Endothelial cell of umbilical vein (primary cell): ENCODE measurements around the gene UNC119. TPM values are rescaled to one million over a fixed set of nuclear protein-coding genes. Genes with fewer than 3 reads are reported as not detected.

Experiments used
- BruUV-seq: library from RNA; stranded (reverse); fragments of 400-500 nt; replicated peaks from 2 replicates; lab custom pipeline; 2021; lab: Mats Ljungman, UMichigan
- CTCF ChIA-PET: fragments of 300-600, 350-600 bp; sonication (Branson Sonifier 250); formaldehyde crosslinking; loops from one replicate; lab custom pipeline; 2021; ENCODE audit warnings: antibody characterized with exemption, inconsistent platforms; lab: Charles Lee
- POLR2A ChIA-PET: fragments of 300-600, 350-600 bp; sonication (Branson Sonifier 250); formaldehyde crosslinking; loops from one replicate; lab custom pipeline; 2021; ENCODE audit warnings: antibody characterized with exemption, inconsistent platforms; lab: Charles Lee
- DNase-seq: peaks from one replicate; pipeline ENCODE4 v3.0.0-alpha.2; 2011; ENCODE audit warnings: low read depth, low spot score
- FAIRE-seq: peaks from 2 replicates; lab custom pipeline; 2011; peaks lifted over from hg19 to GRCh38; lab: Jason Lieb, UNC
- H2AFZ ChIP-seq: 2 replicates; pipeline ENCODE4 v1.6.0; 2012; ENCODE audit warnings: low read depth, low read length, control low read depth, inconsistent platforms
- H3K27ac ChIP-seq: 2 replicates; pipeline ENCODE4 v1.5.1; 2011; ENCODE audit warnings: low read depth, mild to moderate bottlenecking, control low read depth, low read length, moderate library complexity; ENCODE audit not compliant: insufficient read depth
- H3K27me3 ChIP-seq, 2 experiments: 2 replicates each; pipeline versions ENCODE4 v1.6.0 to v1.6.1; 2011; ENCODE audit warnings: low read length in 2 of 2, mixed read lengths in 1 of 2; ENCODE audit not compliant: control insufficient read depth in 2 of 2, insufficient read depth in 2 of 2
- H3K36me3 ChIP-seq, 2 experiments: 2 replicates in 1 of 2; 3 replicates in 1 of 2; pipeline ENCODE4 v1.5.1; 2011; ENCODE audit warnings: low read length in 2 of 2, mild to moderate bottlenecking in 1 of 2, moderate library complexity in 1 of 2; ENCODE audit not compliant: control insufficient read depth in 2 of 2, insufficient read depth in 2 of 2; ENCODE audit errors: extremely low read depth in 1 of 2
- H3K4me1 ChIP-seq: 3 replicates; pipeline ENCODE4 v1.5.1; 2011; ENCODE audit warnings: mild to moderate bottlenecking, low read length; ENCODE audit not compliant: control insufficient read depth, insufficient read depth; ENCODE audit errors: extremely low read depth
- H3K4me2 ChIP-seq: 2 replicates; pipeline ENCODE4 v1.6.1; 2011; ENCODE audit warnings: low read length, control low read depth, mixed read lengths; ENCODE audit not compliant: insufficient read depth
- H3K4me3 ChIP-seq, 3 experiments: fragments of 200-600 bp in 1 of 3; sonication (generic), shearing (Covaris generic) in 1 of 3; replicated peaks in 1 of 3; 2 replicates each; pipeline ENCODE4 v1.5.1; 2011 to 2016; ENCODE audit warnings: control low read depth in 3 of 3, low read length in 3 of 3, mild to moderate bottlenecking in 2 of 3, inconsistent platforms in 1 of 3, low read depth in 1 of 3, moderate library complexity in 1 of 3; ENCODE audit not compliant: insufficient read depth in 1 of 3
- H3K79me2 ChIP-seq: 2 replicates; pipeline ENCODE4 v1.6.0; 2012; ENCODE audit warnings: low read length, inconsistent platforms; ENCODE audit not compliant: control insufficient read depth, insufficient read depth
- H3K9ac ChIP-seq: replicated peaks from 2 replicates; pipeline ENCODE3; 2011; ENCODE audit warnings: low read length, control low read depth; ENCODE audit not compliant: insufficient read depth; ENCODE audit errors: extremely low read depth
- H3K9me1 ChIP-seq: replicated peaks from 3 replicates; pipeline ENCODE4 v1.6.0; 2011; ENCODE audit warnings: mild to moderate bottlenecking, low read length; ENCODE audit not compliant: control insufficient read depth, insufficient read depth; ENCODE audit errors: extremely low read depth
- H3K9me3 ChIP-seq: replicated peaks from 2 replicates; pipeline ENCODE4 v1.5.1; 2012; ENCODE audit warnings: low read length, inconsistent platforms; ENCODE audit not compliant: control insufficient read depth, insufficient read depth
- H4K20me1 ChIP-seq: replicated peaks from 2 replicates; pipeline ENCODE3; 2011; ENCODE audit warnings: mild to moderate bottlenecking, low read length; ENCODE audit not compliant: control insufficient read depth, insufficient read depth; ENCODE audit errors: extremely low read depth
- EZH2 ChIP-seq: IDR thresholded peaks from 2 replicates; pipeline ENCODE4 v1.6.1; 2012; ENCODE audit warnings: borderline replicate concordance, low read depth, mild to moderate bottlenecking, moderate library complexity, low read length, inconsistent platforms; ENCODE audit not compliant: severe bottlenecking
- FOS ChIP-seq: IDR thresholded peaks from 2 replicates; pipeline ENCODE4 v1.6.1; 2011; ENCODE audit warnings: mild to moderate bottlenecking, low read length, moderate library complexity, borderline replicate concordance; ENCODE audit not compliant: insufficient read depth
- GATA2 ChIP-seq: IDR thresholded peaks from 2 replicates; pipeline ENCODE4 v1.7.0; 2011; ENCODE audit warnings: low read depth, mild to moderate bottlenecking, moderate library complexity, mixed read lengths, low read length; ENCODE audit not compliant: insufficient read length, insufficient read depth
- JUN ChIP-seq: IDR thresholded peaks from 2 replicates; pipeline ENCODE4 v1.6.1; 2011; ENCODE audit warnings: borderline replicate concordance, low read depth; ENCODE audit not compliant: insufficient read length, insufficient read depth
- MYC ChIP-seq: IDR thresholded peaks from one replicate; pipeline ENCODE4 v1.6.1; 2011; ENCODE audit warnings: mild to moderate bottlenecking, low read depth, low read length
- POLR2A ChIP-seq: IDR thresholded peaks from 2 replicates; pipeline ENCODE4 v1.6.1; 2012; ENCODE audit warnings: low read depth, mild to moderate bottlenecking, control low read depth, low read length
- POLR2AphosphoS5 ChIP-seq: IDR thresholded peaks from 2 replicates; pipeline ENCODE4 v1.6.1; 2012; ENCODE audit warnings: low read depth, mild to moderate bottlenecking, control low read depth, low read length, moderate library complexity; ENCODE audit not compliant: insufficient read depth
- dilution Hi-C: fragments of 300-500 bp; cut with MboI; formaldehyde crosslinking; loops from one replicate; pipeline ENCODE4 v1.15.0; 2019; ENCODE audit warnings: low sequenced_read_pairs; ENCODE audit not compliant: extremely low pct_ligation_motif_present
- intact Hi-C: fragments of 100-400 bp; cut with micrococcal nuclease; formaldehyde crosslinking; loops from one replicate; pipeline ENCODE4 v1.10.0; 2022
- polyA plus RNA-seq, 4 experiments: library from polyadenylated mRNA; depleted of rRNA in 3 of 4; stranded (reverse) in 3 of 4; unstranded in 1 of 4; fragments of >200 nt; gene quantifications; 2 replicates each; pipeline versions ENCODE4 v1.2.1 to v1.2.3, GENCODE V29; 2011 to 2012; ENCODE audit warnings: missing spikeins in 1 of 4
- total RNA-seq: library from RNA; stranded (reverse); gene quantifications from 2 replicates; pipeline ENCODE4 v1.2.3, GENCODE V29; 2021
- TF ChIP-seq, protein P1 (sequence below): IDR thresholded peaks from 2 replicates; pipeline ENCODE4 v1.6.1; 2011; ENCODE audit not compliant: insufficient read depth, insufficient read length
- TF ChIP-seq, protein P2 (sequence below), 2 donors: IDR thresholded peaks; 1 replicate in 1 of 2; 2 replicates in 1 of 2; pipeline ENCODE4 v1.5.1; 2011; ENCODE audit warnings: low read length in 2 of 2, mild to moderate bottlenecking in 2 of 2, moderate library complexity in 2 of 2, control low read depth in 1 of 2, inconsistent platforms in 1 of 2, low read depth in 1 of 2; ENCODE audit not compliant: insufficient read depth in 1 of 2; ENCODE audit errors: extremely low read depth in 1 of 2

Gene UNC119
- total and polyA plus RNA-seq, 2 donors (not counting 3 experiments of a cell fraction or from before 2014, with no cell fraction given), result 26.3 to 67.8 TPM

DNA sequence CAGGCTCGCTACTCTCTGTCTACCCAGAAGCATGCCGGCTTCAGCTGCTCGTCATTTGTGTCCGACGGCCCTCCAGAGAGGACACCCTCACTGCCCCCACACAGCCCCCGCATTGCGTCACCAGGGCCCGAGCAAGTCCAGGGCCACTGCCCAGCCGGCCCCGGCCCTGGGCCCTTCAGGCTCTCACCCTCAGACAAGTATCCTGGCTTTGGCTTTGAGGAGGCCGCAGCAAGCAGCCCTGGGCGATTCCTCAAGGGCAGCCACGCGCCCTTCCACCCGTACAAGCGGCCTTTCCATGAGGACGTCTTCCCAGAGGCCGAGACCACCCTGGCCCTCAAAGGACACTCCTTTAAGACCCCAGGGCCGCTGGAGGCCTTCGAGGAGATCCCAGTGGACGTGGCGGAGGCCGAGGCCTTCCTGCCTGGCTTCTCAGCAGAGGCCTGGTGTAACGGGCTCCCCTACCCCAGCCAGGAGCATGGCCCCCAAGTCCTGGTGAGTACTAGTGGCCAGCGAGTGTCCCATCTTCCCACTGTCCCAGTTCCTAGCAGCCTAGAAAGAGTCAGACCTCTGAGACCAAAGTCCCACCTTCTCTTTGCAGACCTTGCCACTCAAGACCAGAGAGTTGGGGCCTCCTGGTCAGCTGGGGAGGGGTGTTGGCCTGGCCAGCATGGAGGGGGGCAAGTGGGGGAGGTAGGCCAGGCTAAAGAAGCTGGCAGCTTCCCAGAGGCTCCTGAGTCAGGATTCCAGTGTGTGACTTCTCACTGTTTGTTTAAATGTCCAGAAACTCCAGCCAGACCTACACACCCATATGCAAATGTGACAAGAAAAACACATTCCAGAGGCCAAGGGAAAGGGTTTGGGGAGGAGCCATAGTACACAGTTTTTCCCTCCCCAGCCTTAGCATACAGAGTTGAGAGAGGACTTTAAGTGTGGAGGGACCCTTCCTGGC lies 27.7 kb downstream of the UNC119 start:
- Histone ChIP-seq H3K79me2 (no peaks in the 10 kb centered on the region), H3K27me3 (no peaks in the 10 kb centered on the region), H3K9me3 (no peaks in the 10 kb centered on the region), H3K4me3 (no peak overlapping the region), H3K9me1 (no peaks in the 10 kb centered on the region), H3K27ac (no peak overlapping the region), H3K4me2 (no peak overlapping the region), H3K9ac (no peak overlapping the region), H4K20me1 (no peaks in the 10 kb centered on the region), H2AFZ (no peak overlapping the region), H3K4me1 (no peaks in the 10 kb centered on the region), H3K36me3 (no peaks in the 10 kb centered on the region)
- no TSS peak for BruUV-seq
- TF ChIP-seq FOS (no peak), GATA2 (no peak), JUN (no peak), POLR2A (no peak), POLR2AphosphoS5 (no peak), MYC (no peak), EZH2 (no peak)
- TF ChIP-seq, protein P1, sequence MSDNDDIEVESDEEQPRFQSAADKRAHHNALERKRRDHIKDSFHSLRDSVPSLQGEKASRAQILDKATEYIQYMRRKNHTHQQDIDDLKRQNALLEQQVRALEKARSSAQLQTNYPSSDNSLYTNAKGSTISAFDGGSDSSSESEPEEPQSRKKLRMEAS, result no peak
- TF ChIP-seq, protein P2, sequence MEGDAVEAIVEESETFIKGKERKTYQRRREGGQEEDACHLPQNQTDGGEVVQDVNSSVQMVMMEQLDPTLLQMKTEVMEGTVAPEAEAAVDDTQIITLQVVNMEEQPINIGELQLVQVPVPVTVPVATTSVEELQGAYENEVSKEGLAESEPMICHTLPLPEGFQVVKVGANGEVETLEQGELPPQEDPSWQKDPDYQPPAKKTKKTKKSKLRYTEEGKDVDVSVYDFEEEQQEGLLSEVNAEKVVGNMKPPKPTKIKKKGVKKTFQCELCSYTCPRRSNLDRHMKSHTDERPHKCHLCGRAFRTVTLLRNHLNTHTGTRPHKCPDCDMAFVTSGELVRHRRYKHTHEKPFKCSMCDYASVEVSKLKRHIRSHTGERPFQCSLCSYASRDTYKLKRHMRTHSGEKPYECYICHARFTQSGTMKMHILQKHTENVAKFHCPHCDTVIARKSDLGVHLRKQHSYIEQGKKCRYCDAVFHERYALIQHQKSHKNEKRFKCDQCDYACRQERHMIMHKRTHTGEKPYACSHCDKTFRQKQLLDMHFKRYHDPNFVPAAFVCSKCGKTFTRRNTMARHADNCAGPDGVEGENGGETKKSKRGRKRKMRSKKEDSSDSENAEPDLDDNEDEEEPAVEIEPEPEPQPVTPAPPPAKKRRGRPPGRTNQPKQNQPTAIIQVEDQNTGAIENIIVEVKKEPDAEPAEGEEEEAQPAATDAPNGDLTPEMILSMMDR (IDR thresholded peaks at IDR 0.05; ENCODE audit: extremely low read depth in 1 of 2, insufficient read depth in 1 of 2, low read depth in 1 of 2, low read length in 2 of 2), result no peak
- ChIA-PET POLR2A (no interaction called here), CTCF (no interaction called here)
- FAIRE-seq (no peak), DNase-seq (no peak)
- intact Hi-C loops, result no loop called here
- dilution Hi-C loops, result no loop called here
